GM12878 (cell line): Measurements from ENCODE around the gene CFAP20. TPM values are rescaled to one million over a fixed set of nuclear protein-coding genes. Genes with fewer than 3 reads are reported as not detected.

Experiments used
- ATAC-seq: fragments of 200-7000 bp; cut with Tn5 transposase; 3 replicates; pipeline ENCODE4 v1.9.1; 2020; ENCODE audit warnings: mild to moderate bottlenecking, moderate library complexity
- BruUV-seq: library from RNA; stranded (reverse); fragments of 400-500 nt; replicated peaks from 2 replicates; lab custom pipeline; 2021; lab: Mats Ljungman, UMichigan
- CTCF ChIA-PET: fragments of 300-600 bp; sonication (Branson Sonifier 250); formaldehyde crosslinking; extraction: SDS; loops from one replicate; lab custom pipeline; 2021; ENCODE audit warnings: inconsistent platforms; lab: Yijun Ruan, JAX
- POLR2A ChIA-PET: fragments of 350-600 bp; formaldehyde crosslinking; extraction: SDS; loops from one replicate; lab custom pipeline; 2021; ENCODE audit warnings: inconsistent platforms; lab: Charles Lee
- RAD21 ChIA-PET: fragments of 300-600 bp; sonication (Branson Sonifier 250); formaldehyde crosslinking; loops from one replicate; lab custom pipeline; 2023; ENCODE audit warnings: antibody characterized with exemption; ENCODE audit not compliant: unreplicated experiment; lab: Charles Lee
- SMC1A ChIA-PET: fragments of 300-600 bp; sonication (Branson Sonifier 250); formaldehyde crosslinking; loops from one replicate; lab custom pipeline; 2023; ENCODE audit not compliant: unreplicated experiment, uncharacterized antibody; lab: Charles Lee
- DNase-seq: peaks from one replicate; pipeline ENCODE4 v3.0.0-alpha.2; 2011; ENCODE audit warnings: low read depth, low spot score
- FAIRE-seq: peaks from 3 replicates; lab custom pipeline; 2011; peaks lifted over from hg19 to GRCh38; lab: Jason Lieb, UNC
- H2AFZ ChIP-seq: 2 replicates; pipeline ENCODE4 v1.6.0; 2011; ENCODE audit warnings: low read depth, low read length, control low read depth; ENCODE audit not compliant: control insufficient read depth
- H3K27ac ChIP-seq: 2 replicates; pipeline ENCODE4 v1.5.1; 2011; ENCODE audit warnings: control low read depth; ENCODE audit not compliant: control insufficient read depth, insufficient read depth
- H3K27me3 ChIP-seq, 2 experiments: replicated peaks in 1 of 2; 2 replicates each; pipeline versions ENCODE4 v1.6.0 to v1.6.1; 2011; ENCODE audit warnings: low read length in 1 of 2; ENCODE audit not compliant: control insufficient read depth in 2 of 2, insufficient read depth in 2 of 2
- H3K36me3 ChIP-seq, 2 experiments: 2 replicates each; pipeline ENCODE4 v1.5.1; 2011; ENCODE audit warnings: low read length in 1 of 2; ENCODE audit not compliant: control insufficient read depth in 2 of 2, insufficient read depth in 2 of 2
- H3K4me1 ChIP-seq: 2 replicates; pipeline ENCODE4 v1.6.1; 2011; ENCODE audit warnings: mild to moderate bottlenecking, low read length, moderate library complexity, mixed read lengths; ENCODE audit not compliant: control insufficient read depth, insufficient read depth
- H3K4me2 ChIP-seq: 2 replicates; pipeline ENCODE4 v1.6.0; 2011; ENCODE audit warnings: control low read depth; ENCODE audit not compliant: control insufficient read depth, insufficient read depth
- H3K4me3 ChIP-seq: fragments of 200-600 bp; sonication (generic); 2 replicates; pipeline ENCODE4 v1.5.1; 2016
- H3K79me2 ChIP-seq: 2 replicates; pipeline ENCODE4 v1.6.0; 2011; ENCODE audit warnings: low read length; ENCODE audit not compliant: control insufficient read depth, insufficient read depth
- H3K9ac ChIP-seq: 2 replicates; pipeline ENCODE4 v1.8.0; 2011; ENCODE audit warnings: low read length, control low read depth, mixed read lengths; ENCODE audit not compliant: control insufficient read depth, insufficient read depth
- H3K9me3 ChIP-seq: replicated peaks from 3 replicates; pipeline ENCODE4 v1.5.1; 2011; ENCODE audit warnings: mild to moderate bottlenecking, low read length; ENCODE audit not compliant: control insufficient read depth, insufficient read depth
- H4K20me1 ChIP-seq: 2 replicates; pipeline ENCODE4 v1.6.0; 2011; ENCODE audit not compliant: control insufficient read depth, insufficient read depth
- CBX5 ChIP-seq: sonication (generic); IDR thresholded peaks from 2 replicates; pipeline ENCODE4 v1.6.1; 2016; ENCODE audit warnings: low read depth, moderate library complexity, mild to moderate bottlenecking, inconsistent platforms
- IRF4 ChIP-seq: IDR thresholded peaks from 2 replicates; pipeline ENCODE4 v1.6.1; 2011; ENCODE audit warnings: low read depth, low read length
- MTA3 ChIP-seq: IDR thresholded peaks from 2 replicates; pipeline ENCODE4 v1.6.1; 2012; ENCODE audit warnings: low read length, inconsistent platforms, borderline replicate concordance
- NR2C1 ChIP-seq: fragments of 450-650 bp; IDR thresholded peaks from 2 replicates; pipeline ENCODE4 v1.6.1; 2017; ENCODE audit warnings: antibody characterized with exemption, mild to moderate bottlenecking, moderate library complexity
- PML ChIP-seq: IDR thresholded peaks from 2 replicates; pipeline ENCODE4 v1.6.1; 2012; ENCODE audit warnings: low read length, inconsistent platforms
- POLR2AphosphoS5 ChIP-seq: IDR thresholded peaks from 2 replicates; pipeline ENCODE4 v1.6.1; 2011; ENCODE audit warnings: mild to moderate bottlenecking, low read length, inconsistent platforms
- WGBS: methylation state at CpG from one replicate; pipeline ENCODE4 v1.1.6; 2016; ENCODE audit warnings: low lambda C conversion rate; ENCODE audit not compliant: insufficient replicate concordance, insufficient coverage; ENCODE audit errors: missing lambda C conversion rate; 5-methylcytosine and 5-hydroxymethylcytosine counted together
- in situ Hi-C: fragments of 300-500 bp; cut with MboI; formaldehyde crosslinking; loops from 9 replicates; pipeline ENCODE4 v1.14.3; 2018; ENCODE audit warnings: mixed read lengths
- intact Hi-C: fragments of 100-400 bp; cut with micrococcal nuclease; formaldehyde crosslinking; loops from one replicate; pipeline ENCODE4 v1.14.2; 2022; ENCODE audit not compliant: unreplicated experiment
- polyA plus RNA-seq, 11 experiments: library from polyadenylated mRNA; depleted of rRNA in 4 of 11; unstranded in 6 of 11; stranded (reverse) in 5 of 11; fragments of >200 nt; fragmentation: Nextera tagmentation in 4 of 11; fragmentation: Illumina TruSeq in 1 of 11; extraction: Ambion mirVana in 4 of 11; extraction: Trizol in 1 of 11; gene quantifications; 1 replicate in 1 of 11; 2 replicates in 10 of 11; pipeline versions ENCODE4 v1.2.1 to v1.2.3, GENCODE V29; 2011 to 2016; ENCODE audit warnings: inconsistent platforms in 2 of 11, missing spikeins in 2 of 11, low read depth in 1 of 11
- total RNA-seq, 4 experiments: library from RNA; depleted of rRNA in 3 of 4; stranded (reverse); fragments of >200 nt in 3 of 4; fragmentation: Illumina TruSeq in 1 of 4; extraction: Trizol in 1 of 4; gene quantifications; 2 replicates each; pipeline versions ENCODE4 v1.2.1 to v1.2.3, GENCODE V29; 2013 to 2021
- TF ChIP-seq, protein P1 (sequence below): IDR thresholded peaks from 2 replicates; pipeline ENCODE4 v1.6.1; 2011; ENCODE audit warnings: borderline replicate concordance, low read depth, mild to moderate bottlenecking, moderate library complexity, mixed read lengths, low read length; ENCODE audit not compliant: insufficient read depth; ENCODE audit errors: extremely low read length
- TF ChIP-seq, protein P2 (sequence below): IDR thresholded peaks from 2 replicates; pipeline ENCODE4 v1.6.1; 2012; ENCODE audit warnings: low read length, inconsistent platforms
- TF ChIP-seq, protein P3 (sequence below): fragments of 450-650 bp; IDR thresholded peaks from 2 replicates; pipeline ENCODE4 v1.6.1; 2017; ENCODE audit warnings: mild to moderate bottlenecking, moderate library complexity
- TF ChIP-seq, protein P4 (sequence below): fragments of 450-650 bp; IDR thresholded peaks from 2 replicates; pipeline ENCODE4 v1.6.1; 2017; ENCODE audit warnings: low read depth, mild to moderate bottlenecking, moderate library complexity

Gene CFAP20
- total and polyA plus RNA-seq, 10 of the 15 experiments (the other 5 are each of a cell fraction or from before 2014, with no cell fraction given), result 10.9 to 61.7 (median 46.2) TPM

DNA sequence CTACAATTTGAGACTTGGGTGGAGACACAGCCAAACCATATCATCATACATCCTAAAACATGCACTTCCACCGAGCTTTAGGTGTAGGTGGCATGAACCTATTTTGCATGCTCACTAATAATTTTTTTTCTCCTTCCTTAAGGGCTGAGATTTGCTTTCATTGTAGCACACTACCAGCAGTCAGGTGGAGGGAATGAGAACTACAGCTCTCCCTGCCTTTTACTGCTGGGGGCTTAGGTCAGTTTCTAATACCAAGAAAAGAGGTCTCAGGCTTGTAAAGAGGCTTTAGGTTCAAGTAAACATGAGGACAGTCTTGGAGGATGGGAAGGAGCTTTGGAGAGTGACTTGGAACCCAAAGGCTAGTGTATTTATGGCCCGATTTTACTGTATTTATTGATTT lies 22.0 kb downstream of the CFAP20 start:
- intact Hi-C loops, result no loop called here
- TF ChIP-seq, protein P1, sequence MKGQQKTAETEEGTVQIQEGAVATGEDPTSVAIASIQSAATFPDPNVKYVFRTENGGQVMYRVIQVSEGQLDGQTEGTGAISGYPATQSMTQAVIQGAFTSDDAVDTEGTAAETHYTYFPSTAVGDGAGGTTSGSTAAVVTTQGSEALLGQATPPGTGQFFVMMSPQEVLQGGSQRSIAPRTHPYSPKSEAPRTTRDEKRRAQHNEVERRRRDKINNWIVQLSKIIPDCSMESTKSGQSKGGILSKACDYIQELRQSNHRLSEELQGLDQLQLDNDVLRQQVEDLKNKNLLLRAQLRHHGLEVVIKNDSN, result no peak
- TF ChIP-seq, protein P2, sequence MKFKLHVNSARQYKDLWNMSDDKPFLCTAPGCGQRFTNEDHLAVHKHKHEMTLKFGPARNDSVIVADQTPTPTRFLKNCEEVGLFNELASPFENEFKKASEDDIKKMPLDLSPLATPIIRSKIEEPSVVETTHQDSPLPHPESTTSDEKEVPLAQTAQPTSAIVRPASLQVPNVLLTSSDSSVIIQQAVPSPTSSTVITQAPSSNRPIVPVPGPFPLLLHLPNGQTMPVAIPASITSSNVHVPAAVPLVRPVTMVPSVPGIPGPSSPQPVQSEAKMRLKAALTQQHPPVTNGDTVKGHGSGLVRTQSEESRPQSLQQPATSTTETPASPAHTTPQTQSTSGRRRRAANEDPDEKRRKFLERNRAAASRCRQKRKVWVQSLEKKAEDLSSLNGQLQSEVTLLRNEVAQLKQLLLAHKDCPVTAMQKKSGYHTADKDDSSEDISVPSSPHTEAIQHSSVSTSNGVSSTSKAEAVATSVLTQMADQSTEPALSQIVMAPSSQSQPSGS, result no peak
- TF ChIP-seq, protein P3, sequence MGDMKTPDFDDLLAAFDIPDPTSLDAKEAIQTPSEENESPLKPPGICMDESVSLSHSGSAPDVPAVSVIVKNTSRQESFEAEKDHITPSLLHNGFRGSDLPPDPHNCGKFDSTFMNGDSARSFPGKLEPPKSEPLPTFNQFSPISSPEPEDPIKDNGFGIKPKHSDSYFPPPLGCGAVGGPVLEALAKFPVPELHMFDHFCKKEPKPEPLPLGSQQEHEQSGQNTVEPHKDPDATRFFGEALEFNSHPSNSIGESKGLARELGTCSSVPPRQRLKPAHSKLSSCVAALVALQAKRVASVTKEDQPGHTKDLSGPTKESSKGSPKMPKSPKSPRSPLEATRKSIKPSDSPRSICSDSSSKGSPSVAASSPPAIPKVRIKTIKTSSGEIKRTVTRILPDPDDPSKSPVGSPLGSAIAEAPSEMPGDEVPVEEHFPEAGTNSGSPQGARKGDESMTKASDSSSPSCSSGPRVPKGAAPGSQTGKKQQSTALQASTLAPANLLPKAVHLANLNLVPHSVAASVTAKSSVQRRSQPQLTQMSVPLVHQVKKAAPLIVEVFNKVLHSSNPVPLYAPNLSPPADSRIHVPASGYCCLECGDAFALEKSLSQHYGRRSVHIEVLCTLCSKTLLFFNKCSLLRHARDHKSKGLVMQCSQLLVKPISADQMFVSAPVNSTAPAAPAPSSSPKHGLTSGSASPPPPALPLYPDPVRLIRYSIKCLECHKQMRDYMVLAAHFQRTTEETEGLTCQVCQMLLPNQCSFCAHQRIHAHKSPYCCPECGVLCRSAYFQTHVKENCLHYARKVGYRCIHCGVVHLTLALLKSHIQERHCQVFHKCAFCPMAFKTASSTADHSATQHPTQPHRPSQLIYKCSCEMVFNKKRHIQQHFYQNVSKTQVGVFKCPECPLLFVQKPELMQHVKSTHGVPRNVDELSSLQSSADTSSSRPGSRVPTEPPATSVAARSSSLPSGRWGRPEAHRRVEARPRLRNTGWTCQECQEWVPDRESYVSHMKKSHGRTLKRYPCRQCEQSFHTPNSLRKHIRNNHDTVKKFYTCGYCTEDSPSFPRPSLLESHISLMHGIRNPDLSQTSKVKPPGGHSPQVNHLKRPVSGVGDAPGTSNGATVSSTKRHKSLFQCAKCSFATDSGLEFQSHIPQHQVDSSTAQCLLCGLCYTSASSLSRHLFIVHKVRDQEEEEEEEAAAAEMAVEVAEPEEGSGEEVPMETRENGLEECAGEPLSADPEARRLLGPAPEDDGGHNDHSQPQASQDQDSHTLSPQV, result no peak
- no peak for TF ChIP-seq CBX5
- no peak for TF ChIP-seq MTA3
- TF ChIP-seq IRF4, result no peak
- no peak for TF ChIP-seq POLR2AphosphoS5
- no peak for TF ChIP-seq NR2C1
- no peak for TF ChIP-seq PML
- TF ChIP-seq, protein P4, sequence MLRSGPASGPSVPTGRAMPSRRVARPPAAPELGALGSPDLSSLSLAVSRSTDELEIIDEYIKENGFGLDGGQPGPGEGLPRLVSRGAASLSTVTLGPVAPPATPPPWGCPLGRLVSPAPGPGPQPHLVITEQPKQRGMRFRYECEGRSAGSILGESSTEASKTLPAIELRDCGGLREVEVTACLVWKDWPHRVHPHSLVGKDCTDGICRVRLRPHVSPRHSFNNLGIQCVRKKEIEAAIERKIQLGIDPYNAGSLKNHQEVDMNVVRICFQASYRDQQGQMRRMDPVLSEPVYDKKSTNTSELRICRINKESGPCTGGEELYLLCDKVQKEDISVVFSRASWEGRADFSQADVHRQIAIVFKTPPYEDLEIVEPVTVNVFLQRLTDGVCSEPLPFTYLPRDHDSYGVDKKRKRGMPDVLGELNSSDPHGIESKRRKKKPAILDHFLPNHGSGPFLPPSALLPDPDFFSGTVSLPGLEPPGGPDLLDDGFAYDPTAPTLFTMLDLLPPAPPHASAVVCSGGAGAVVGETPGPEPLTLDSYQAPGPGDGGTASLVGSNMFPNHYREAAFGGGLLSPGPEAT, result no peak
- TF ChIP-seq, all 136 proteins: peak for 0
- POLR2A ChIA-PET, result no interaction called here
- Histone ChIP-seq H3K4me3 (no peak overlapping the region), H3K4me1 (peaks cover 3% of the 10 kb centered on the region; the same call in 1 of the 2 replicates), H3K27ac (no peak overlapping the region), H2AFZ (no peak overlapping the region), H3K9me3 (no peaks in the 10 kb centered on the region), H3K36me3 (no peaks in the 10 kb centered on the region), H3K4me2 (no peak overlapping the region), H3K27me3 (no peaks in the 10 kb centered on the region), H3K79me2 (no peaks in the 10 kb centered on the region), H3K9ac (no peak overlapping the region), H4K20me1 (no peaks in the 10 kb centered on the region)
- no peak for ATAC-seq
- CTCF ChIA-PET, result interaction anchor here (0.6 to 1.7 kb wide), 4 partner anchors 10 to 19 kb away, joined by 3 to 11 read pairs (median 6); no protein-coding TSS in a partner anchor
- in situ Hi-C loops, result no loop called here
- BruUV-seq, result no TSS peak
- SMC1A ChIA-PET, result interaction anchor here (1.0 to 6.2 kb wide), 4 partner anchors 10 to 22 kb away, joined by 3 to 50 read pairs (median 6); partner anchors contain the start of gene CFAP20
- WGBS, result 46% methylated on average over 2 of the region's 2 CpGs
- DNase-seq, result no peak
- RAD21 ChIA-PET, result interaction anchor here (0.9 to 4.0 kb wide), 4 partner anchors 15 to 88 kb away, joined by 3 to 24 read pairs (median 6); partner anchors contain the start of gene CFAP20
- no peak for FAIRE-seq
